HG03520 (cell line): ENCODE measurements around the gene SMDT1.
"Not testable (repeated sequence)": the region's sequence is repeated elsewhere in the genome, so short reads cannot be mapped to it uniquely, and the experiment has no call there.

Experiments used
- ATAC-seq: cut with Tn5 transposase; IDR thresholded peaks from one replicate; pipeline ENCODE4 v1.9.1; 2021; ENCODE audit warnings: mild to moderate bottlenecking, moderate library complexity; ENCODE audit not compliant: unreplicated experiment

SMDT1 gene

GRCh38 chr22:42108848-42109247 is 29.3 kb downstream of the SMDT1 start:
- ATAC-seq, result no peak

DNA sequence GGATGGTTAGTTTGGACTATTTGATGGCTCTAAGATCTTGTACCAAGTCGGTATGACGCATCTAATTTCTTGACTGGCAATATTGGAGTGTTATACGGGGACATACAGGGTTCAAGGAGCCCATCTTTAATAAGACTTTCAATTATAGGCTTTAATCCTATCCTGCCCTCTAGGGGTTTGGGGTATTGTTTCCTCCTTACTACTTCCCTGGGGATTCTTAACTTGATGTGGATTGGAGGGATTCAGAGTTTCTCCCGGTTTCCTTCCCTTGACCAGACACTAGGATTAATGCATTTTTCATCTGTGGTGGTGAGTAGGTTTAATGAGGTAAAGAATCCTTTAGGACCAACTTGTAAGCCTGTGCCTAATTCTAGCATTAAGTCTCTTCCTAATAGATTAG is 32.3 kb downstream of the SMDT1 start:
- ATAC-seq, result no peak

GRCh38 chr22:42112793-42113192 is 33.3 kb downstream of the SMDT1 start:
- not testable (repeated sequence) for ATAC-seq

DNA sequence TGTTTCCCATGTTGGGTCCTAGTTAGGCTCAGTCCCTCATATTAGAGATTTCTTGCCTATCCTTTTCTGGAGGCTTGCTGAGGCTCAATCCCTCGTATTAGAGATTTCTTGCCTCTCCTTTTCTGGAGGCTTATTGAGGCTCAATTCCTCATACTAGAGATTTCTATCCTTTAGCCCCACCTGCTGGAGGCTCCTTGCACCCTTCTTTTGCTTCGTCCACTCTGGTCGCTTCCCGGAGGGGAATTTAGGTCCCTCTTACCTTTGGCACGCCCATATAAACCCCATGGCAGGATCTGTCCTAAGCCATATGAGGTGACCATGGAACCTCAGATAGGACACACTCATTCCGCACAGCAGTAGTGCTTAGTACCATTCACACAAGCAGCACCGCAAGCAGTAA is 35.2 kb downstream of the SMDT1 start:
- no peak for ATAC-seq

- not testable (repeated sequence) for ATAC-seq
Measured at GRCh38 chr22:42115420-42115830, 35.9 kb downstream of the SMDT1 start.

DNA sequence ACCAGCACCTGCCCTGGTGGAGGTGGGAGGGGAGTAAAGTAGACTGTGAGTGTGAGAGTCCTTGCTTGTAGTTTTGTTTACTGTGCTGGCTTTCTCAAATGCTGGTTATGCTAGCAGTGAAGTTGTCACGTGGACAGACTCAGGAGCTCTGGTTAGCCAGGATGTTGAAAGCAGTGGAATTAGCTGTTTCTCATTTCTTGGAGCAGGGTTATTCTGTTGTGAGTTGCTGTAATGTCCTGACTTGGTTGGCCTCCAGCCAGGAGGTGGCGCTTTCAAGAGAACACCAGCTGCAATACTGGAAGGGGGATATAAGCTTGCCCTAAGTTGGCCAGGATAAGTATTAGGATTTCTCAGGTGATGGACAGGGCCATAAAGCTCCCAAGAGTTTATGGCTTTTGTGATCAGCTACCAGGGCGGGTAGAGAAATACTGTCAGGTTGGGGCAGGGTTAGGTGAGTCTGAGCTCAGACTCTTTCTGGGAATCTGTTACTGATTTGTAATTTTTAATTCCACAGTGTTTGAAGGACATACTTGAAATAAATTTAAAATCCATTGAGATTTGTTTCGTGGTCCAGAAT is 37.4 kb downstream of the SMDT1 start:
- no peak for ATAC-seq

DNA sequence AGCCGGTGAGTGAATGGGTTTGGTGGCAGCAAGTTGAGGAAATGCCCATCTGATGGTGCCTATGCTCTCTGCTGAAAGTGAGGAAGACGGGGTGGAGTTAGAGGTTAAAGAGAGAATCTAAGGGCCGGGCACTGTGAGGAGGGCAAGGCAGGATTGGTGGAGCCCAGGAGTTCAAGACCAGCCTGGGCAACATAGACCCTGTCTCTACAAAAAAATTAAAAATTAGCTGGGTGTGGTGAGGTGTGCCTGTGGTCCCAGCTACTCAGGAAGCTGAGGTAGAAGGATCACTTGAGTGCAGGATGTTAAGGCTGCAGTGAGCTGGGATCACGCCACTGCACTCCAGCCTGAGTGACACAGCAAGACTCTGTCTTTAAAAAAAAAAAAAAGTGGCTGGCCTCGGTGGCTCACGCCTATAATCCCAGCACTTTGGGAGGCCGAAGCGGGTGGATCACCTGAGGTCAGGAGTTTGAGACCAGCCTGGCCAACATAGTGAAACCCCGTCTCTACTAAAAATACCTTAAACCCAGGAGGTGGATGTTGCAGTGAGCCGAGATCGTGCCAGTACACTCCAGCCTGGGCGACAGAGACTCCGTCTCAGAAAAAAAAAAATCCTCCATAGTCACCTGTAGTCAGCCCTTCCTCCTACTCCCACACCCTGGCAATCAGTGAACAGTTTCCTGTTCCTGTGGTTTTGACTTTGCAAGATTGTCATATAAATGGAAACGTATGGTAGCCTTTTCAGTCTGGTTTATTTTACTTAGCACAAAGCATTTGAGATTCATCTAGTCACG is 40.9 kb downstream of the SMDT1 start:
- not testable (repeated sequence) for ATAC-seq

GRCh38 chr22:42123529-42123928 is 44.0 kb downstream of the SMDT1 start:
- not testable (repeated sequence) for ATAC-seq

- no peak for ATAC-seq
Measured at GRCh38 chr22:42127606-42128005, 48.1 kb downstream of the SMDT1 start.

DNA sequence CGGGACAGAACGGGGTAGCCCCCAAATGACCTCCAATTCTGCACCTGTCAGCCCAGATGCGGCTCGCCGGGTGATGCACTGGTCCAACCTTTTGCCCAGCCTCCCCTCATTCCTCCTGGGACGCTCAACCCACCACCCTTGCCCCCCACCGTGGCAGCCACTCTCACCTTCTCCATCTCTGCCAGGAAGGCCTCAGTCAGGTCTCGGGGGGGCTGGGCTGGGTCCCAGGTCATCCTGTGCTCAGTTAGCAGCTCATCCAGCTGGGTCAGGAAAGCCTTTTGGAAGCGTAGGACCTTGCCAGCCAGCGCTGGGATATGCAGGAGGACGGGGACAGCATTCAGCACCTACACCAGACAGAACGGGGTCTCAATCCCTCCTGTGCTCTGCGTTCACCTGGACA is 48.5 kb downstream of the SMDT1 start:
- not testable (repeated sequence) for ATAC-seq

DNA sequence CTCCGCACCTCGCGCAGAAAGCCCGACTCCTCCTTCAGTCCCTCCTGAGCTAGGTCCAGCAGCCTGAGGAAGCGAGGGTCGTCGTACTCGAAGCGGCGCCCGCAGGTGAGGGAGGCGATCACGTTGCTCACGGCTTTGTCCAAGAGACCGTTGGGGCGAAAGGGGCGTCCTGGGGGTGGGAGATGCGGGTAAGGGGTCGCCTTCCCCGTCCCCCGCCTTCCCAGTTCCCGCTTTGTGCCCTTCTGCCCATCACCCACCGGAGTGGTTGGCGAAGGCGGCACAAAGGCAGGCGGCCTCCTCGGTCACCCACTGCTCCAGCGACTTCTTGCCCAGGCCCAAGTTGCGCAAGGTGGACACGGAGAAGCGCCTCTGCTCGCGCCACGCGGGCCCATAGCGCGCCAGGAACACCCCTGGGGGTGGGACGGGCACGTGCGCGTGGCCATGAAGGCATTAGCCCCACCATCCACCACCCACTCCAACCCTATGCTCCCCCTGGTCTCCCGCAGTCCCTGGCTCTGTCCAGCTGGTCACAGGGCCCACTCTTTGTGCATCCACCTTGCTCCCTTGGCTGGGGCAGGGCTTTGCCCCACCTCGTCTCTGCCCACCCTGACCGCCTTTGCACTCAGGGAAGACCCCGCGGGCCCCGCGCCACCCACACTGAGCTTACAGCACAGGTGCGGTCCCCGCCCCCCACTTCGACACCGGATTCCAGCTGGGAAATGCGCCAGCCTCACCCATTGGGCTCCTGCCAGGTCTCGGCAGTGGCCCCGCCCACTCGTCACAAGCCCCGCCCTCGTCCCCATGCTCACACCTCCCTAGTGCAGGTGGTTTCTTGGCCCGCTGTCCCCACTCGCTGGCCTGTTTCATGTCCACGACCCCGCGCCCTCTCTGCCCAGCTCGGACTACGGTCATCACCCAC is 49.5 kb downstream of the SMDT1 start:
- ATAC-seq, result not testable (repeated sequence)

DNA sequence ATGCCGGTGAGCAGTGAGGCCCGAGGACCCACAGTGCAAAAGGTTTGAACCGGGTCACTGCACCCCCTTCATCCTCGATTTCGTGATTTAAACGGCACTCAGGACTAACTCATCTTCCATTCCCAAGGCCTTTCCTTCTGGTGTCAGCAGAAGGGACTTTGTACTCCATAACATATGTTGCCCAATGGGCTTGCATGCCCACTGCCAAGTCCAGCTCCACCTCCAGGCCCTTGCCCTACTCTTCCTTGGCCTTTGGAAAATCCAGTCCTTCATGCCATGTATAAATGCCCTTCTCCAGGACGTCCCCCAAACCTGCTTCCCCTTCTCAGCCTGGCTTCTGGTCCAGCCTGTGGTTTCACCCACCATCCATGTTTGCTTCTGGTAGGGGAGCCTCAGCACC is 50.7 kb downstream of the SMDT1 start:
- not testable (repeated sequence) for ATAC-seq

DNA sequence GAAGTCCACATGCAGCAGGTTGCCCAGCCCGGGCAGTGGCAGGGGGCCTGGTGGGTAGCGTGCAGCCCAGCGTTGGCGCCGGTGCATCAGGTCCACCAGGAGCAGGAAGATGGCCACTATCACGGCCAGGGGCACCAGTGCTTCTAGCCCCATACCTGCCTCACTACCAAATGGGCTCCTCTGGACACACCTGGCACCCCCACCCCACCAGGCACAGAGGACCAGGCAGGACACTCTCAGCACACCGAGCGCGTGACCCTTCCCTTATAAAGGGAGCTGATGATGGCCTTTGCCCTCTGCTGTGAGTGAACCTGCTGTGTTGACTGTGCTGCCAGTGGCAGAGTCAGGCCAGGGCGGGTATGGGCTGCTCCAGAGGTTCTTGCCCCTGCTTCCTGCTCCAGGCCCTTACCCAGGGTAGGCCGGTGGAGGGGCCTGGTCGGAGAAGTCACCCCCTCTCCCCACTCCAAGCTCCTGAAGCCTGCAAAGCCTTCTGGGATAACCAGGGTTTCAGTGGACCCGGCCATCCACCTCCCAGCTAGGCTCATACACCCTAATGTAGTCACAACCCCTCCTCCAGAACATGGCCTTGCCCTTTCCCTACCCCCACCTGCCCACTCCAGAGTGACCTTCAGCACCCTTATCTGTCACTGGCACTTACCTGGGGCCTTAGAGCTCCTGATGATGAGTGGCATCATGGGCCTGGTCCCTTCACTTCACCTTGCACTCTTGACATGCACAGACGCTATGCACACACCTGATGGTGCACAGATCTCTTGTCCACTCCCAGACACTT is 51.3 kb downstream of the SMDT1 start, which contains the start of gene CYP2D6:
CYP2D6 (minus strand) TSS at position 172 of the 793 bp plus-strand sequence; CDS start at position 153, 19 bp downstream.
- not testable (repeated sequence) for ATAC-seq

GRCh38 chr22:42131562-42131961 is 52.1 kb downstream of the SMDT1 start:
- no peak for ATAC-seq

- no peak for ATAC-seq
Measured at GRCh38 chr22:42132457-42132856, 53.0 kb downstream of the SMDT1 start.
